T-helper 17 cell (primary cell): ENCODE results near the gene BIRC7. TPM values are rescaled to one million over a fixed set of nuclear protein-coding genes. Genes with fewer than 3 reads are reported as not detected.

Source experiments
- total RNA-seq, 4 donors: library from RNA in 2 of 4; stranded (reverse) in 2 of 4; gene quantifications; one replicate each; pipeline ENCODE4 v1.2.3 and lab custom pipeline; 2022 to 2026

BIRC7 gene
- total RNA-seq, 2 donors from 2014 or later, result not detected

Other genes with a start within 250 kb of the BIRC7 start
- gene BHLHE23, start 228.9 kb upstream of the BIRC7 start, total RNA-seq, result not detected
- gene YTHDF1, start 19.8 kb upstream of the BIRC7 start, total RNA-seq, result 10 to 100 TPM; 30.0 to 41.4 TPM
- not detected for gene NKAIN4, start 18.6 kb downstream of the BIRC7 start, total RNA-seq
- gene ARFGAP1, start 36.9 kb downstream of the BIRC7 start, total RNA-seq, result 100 to 1,000 TPM; 108 to 128 TPM
- under 1 TPM in 1 of 2 donors, not detected in 1; 0.10 TPM for gene COL20A1, start 57.3 kb downstream of the BIRC7 start, total RNA-seq
- gene CHRNA4, start 125.4 kb downstream of the BIRC7 start, total RNA-seq, result not detected
- gene KCNQ2, start 236.8 kb downstream of the BIRC7 start, total RNA-seq, result not detected